GM18867 (cell line): ENCODE measurements around the gene AP4E1.
"Not testable (repeated sequence)": the region's sequence is repeated elsewhere in the genome, so short reads cannot be mapped to it uniquely, and the experiment has no call there.

Experiments
- ATAC-seq: cut with Tn5 transposase; IDR thresholded peaks from one replicate; pipeline ENCODE4 v1.9.1; 2021; ENCODE audit warnings: mild to moderate bottlenecking, moderate library complexity; ENCODE audit not compliant: unreplicated experiment

Gene AP4E1

DNA sequence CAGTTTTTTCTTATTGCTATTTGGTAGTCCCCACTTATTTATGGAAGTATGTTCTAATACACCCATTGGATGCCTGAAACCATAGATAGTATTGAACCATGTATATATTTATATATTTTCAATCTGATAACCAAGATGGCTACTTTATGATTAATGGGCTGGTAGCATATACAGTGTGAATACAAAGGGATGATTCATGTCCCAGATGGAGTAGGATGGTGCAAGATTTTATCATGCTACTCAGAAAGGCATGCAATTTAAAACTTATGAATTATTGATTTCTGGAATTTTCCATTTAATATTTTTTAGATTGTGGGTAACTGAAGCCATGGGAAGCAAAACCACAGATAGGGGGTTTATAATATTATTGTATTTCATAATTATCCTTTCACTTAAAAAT is 35.2 kb downstream of the AP4E1 start:
- no peak for ATAC-seq

DNA sequence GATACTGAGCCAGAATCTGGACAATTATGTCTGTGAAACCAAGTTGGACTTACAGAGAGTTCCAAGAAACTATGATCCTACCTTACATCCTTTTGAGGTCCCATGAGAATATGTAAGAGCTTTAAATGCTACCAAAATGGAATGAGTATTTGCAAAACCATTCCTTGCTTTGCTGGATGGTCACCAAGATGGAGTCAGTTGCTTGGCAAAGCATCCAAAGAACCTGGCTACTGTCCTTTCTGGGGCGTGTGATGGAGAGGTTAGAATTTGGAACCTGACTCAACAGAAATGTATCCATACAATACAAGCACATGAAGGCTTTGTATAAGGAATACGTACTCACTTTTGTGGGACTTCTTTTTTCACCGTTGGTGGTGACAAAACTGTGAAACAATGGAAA is 36.2 kb downstream of the AP4E1 start:
- no peak for ATAC-seq

DNA sequence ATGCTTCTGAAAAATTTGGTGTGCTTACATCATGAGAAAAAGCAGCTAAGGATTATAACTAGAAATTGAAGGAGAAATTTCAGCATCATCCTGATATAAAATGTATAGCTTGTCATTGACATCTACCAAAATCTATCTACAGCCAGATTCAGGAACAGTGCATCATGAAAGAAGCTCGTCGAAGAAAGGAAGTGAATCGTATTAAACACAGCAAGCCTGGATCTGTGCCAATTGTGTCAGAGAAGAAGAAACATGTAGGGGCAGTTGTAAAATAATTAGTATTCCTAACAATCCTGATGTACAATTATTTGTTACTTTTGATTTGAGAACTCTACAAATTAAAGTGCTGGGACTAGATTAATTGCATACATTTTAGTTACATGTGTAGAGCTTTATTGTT is 37.2 kb downstream of the AP4E1 start:
- no peak for ATAC-seq

DNA sequence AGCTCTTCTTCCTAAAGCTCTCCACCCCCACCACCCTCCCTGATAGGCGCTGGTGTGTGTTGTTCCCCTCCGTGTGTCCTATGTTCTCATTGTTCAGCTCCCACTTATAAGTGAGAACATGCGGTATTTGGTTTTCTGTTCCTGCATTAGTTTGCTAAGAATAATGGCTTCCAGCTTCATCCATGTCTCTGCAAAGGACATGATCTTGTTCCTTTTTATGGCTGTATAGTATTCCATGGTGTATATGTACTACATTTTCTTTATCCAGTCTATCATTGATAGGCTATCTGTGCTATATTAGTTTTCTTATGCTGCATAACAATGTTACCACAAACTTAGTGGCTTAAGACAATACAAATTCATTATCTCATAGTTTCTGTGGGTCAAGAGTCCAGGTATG is 42.3 kb downstream of the AP4E1 start:
- ATAC-seq: not testable (repeated sequence)

DNA sequence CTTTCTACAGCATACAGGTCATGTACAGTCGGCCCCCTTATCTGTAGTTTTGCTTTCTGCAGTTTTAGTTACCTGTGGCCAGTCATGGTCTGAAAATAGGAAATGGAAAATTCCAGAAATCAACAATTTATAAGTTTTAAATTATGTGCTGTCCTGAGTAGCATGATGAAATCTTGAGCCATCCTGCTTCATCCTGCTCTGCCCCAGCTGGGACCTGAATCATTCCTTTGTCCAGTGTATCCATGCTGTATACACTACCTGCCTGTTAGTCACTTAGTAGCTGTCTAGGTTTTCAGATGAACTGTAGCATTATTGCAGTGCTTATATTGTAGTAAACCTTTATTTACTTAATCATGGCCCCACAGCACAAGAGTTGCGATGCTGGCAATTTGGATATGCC is 44.8 kb downstream of the AP4E1 start:
- no peak for ATAC-seq

DNA sequence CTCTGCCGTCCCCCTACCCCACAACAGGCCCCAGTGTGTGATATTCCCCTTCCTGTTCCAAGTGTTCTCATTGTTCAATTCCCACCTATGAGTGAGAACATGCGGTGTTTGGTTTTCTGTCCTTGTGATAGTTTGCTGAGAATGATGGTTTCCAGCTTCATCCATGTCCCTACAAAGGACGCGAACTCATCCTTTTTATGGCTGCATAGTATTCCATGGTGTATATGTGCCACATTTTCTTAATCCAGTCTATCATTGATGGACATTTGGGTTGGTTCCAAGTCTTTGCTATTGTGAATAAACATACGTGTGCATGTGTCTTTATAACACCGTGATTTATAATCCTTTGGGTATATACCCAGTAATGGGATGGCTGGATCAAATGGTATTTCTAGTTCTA is 46.4 kb downstream of the AP4E1 start:
- ATAC-seq: not testable (repeated sequence)

DNA sequence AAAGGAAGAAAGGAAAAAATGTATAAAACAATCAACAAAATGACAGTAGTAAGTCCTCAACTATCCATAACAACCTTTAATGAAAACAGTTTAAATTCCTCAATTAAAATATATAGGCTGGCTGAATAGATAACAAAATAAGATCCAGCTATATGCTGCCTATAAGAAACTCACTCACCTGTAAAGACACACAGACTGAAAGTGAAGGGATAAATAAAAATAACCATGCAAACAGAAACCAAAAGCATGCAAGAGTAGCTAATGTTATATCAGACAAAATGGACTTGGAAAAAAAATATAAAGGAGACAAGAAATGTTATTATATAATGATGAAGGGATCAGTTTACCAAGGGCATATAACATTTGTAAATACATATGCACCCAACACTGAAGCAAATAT is 51.2 kb downstream of the AP4E1 start:
- peak; percentile 52 for ATAC-seq

DNA sequence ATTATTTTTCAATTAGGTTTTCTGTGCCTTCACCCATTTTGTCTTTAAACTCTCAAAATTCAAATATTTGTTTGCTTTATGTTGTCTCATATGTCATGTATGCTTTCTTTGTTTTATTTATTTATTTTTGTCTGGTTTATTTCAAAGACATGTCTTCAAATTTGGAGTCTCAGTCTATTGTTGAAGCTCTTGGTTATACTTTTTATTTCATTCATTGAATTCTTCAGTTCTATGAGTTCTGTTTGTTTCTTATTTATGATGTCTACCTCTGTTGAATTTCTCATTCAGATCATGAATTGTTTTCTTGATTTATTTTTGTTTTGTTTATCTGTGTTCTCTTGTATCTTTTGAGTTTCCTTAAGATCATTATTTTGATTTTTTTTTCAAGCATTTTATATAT is 55.6 kb downstream of the AP4E1 start:
- no peak for ATAC-seq

DNA sequence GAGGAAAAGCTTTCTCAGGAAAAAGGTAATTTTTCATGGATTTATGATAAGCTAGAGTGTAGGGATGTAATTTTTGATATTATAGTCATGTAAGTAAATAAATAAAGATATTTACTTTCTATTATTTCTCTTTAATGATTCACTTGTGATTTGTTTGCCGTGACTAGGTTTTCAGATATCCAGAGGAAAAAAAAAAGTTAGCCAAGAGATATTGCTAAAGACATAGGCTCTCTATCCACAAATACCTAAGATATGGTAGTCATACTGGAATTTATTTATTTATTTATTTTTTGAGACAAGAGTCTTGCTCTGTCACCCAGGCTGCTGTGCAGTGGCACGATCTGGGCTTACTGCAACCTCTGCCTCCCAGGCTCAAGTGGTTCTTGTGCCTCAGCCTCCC is 59.9 kb downstream of the AP4E1 start:
- no peak for ATAC-seq

DNA sequence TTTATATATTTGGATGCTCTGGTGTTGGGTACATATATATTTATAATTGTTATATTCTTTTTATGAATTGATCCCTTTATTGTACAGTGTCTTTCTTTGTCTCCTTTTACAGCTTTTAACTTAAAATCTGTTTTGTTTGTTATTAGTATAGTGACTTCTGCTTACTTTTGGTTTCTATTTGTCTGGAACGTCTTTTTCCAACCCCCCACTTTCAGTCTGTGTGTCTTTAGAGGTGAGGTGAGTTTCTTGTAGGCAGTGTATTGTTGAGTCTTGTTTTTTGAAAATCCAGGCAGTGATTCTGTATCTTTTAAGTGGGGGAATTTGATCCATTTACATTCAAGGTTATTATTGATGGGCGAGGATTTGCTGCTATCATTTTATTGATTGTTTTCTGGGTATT is 62.0 kb downstream of the AP4E1 start:
- ATAC-seq: no peak

DNA sequence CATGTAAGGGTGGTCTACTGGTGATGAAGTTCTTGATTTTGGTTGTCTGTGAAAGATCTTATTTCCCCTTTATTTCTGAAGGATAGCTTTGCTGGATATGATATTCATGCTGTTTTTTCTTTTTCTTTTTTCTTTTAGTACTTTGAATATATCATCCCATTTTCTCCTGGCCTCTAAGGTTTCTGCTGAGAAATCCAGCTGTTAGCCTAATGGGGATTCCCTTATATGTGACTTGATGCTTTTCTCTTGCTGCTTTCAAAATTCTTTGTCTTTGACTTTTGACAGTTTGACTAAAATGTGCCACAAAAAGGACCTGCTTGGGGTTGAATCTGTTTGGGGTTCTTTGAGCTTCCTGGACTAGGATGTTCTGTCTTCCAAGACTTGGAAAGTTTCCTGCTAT is 62.6 kb downstream of the AP4E1 start:
- ATAC-seq: no peak

DNA sequence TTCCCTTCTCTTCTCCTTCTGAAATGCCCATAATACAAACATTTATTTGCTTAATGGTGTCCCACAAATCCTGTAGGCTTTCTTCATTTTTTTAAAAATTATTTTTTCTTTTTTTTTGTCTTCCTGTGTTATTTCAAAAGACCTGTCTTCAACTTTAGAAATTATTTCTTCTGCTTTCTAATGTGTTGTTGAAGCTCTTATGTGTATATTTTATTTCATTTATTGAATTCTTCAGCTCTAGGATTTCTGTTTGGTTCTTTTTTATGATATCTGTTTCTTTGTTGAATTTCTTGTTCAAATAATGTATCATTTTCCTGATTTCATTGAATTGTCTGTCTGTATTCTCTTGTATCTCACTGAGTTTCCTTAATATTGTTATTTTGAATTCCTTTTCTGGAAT is 63.1 kb downstream of the AP4E1 start:
- no peak for ATAC-seq

DNA sequence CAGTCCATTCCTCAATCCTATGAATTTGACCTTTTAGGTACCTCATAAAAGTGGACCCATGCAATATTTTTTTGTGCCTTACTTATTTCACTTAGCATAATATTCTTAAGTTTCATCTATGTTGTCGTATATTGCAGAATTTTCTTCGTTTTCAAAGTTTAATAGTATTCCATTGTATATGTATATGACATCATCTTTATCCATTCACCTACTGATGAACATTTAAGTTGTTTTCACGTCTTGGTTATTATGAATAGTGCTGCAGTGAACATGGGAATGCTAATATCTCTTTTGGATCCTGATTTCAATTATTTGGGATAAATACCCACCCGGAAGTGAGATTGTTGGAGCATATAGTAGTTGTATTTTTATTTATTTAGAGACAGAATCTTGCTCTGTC is 65.1 kb downstream of the AP4E1 start:
- ATAC-seq: no peak

DNA sequence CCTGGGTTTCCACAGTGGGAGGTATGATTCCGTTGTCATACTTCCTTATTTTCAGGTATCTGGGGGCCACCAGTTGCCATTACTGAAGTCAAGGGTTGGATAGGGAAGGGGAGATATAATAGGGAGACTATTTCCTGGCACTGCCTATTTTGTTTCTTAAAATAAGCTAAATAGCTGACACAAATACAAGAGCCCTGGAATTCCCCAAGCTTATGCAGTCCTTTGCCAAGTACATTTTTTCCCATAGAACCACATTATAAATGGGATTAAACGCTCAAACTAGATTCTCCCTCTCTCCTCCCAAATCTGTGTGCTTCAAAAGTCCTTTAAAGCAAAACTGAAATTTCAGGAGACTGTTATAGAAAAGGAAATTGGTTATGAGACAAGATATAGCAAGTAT is 68.7 kb downstream of the AP4E1 start:
- ATAC-seq: no peak

DNA sequence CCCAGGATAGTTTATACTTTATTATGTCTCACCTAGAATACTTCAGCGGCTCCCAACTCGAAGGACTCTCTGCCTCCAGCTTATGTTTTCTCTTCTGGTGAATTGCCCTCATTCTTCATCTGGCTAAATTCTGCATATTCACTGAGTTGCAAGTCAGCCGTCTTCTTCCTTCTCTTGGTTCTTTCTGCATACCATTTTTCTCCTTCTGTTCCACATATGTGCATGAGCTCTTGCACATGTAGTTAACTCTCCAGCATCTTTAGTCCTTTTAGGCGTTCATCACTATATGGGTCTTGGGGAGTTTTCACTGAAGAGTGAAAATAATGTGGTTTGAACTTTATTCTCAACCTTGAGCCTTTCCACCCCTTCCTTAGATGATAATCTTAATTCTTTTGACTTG is 70.1 kb downstream of the AP4E1 start:
- no peak for ATAC-seq

DNA sequence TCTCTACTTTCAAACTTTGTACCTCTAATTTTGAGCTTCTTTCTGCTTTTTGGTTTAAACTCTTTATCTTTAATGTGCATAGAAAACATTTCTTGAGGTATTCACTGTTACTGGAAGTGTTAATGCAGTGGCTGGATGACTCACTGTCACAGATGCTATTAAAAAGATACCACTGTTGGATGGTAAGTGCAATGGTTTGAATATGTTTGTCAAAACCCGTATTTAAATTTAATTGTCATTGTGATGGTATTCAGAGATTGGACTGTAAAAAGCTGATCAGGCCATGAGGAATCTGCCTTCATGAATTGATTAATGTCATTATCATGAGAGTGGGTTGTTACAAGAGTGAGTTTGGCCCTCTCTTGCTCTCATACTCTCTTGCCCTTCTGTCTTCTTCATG is 70.6 kb downstream of the AP4E1 start:
- ATAC-seq: no peak

DNA sequence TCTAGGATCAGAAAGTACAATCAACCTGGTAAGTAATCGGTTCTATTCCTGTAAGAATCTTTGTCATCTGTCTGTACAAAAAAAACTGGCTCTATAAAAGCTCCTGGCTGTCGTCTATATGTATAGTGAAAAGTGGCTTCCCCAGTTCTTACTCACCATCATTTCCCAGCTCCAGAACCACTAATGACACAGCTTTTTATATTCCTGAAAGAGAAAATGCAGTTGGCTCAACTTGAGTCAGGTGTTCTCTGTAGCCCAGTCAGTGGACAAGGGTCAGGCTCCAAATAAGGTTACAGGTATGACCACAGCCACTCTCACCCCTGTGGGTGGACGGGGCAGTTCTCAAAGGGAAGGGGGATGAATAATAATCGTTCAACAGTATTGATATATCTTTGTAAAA is 85.1 kb downstream of the AP4E1 start:
- no peak for ATAC-seq

DNA sequence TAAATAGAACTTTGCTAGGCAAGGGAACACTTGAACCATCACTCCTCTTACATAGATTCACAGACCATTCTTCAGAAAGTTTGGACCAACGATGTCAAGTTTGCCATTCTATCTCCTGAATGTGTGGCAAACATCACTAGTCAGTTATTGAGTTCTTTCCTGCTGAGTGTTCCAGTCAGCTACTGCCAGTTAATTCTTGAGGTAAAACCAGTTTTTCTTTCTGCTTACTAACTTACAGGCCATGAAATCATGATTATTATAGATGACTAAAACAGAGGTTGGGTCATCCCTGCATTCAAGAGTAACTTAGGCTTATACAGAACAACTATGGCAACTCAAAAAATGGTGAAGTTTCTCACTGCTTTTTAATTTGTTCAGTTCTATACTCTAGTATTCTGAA is 88.2 kb downstream of the AP4E1 start:
- no peak for ATAC-seq

DNA sequence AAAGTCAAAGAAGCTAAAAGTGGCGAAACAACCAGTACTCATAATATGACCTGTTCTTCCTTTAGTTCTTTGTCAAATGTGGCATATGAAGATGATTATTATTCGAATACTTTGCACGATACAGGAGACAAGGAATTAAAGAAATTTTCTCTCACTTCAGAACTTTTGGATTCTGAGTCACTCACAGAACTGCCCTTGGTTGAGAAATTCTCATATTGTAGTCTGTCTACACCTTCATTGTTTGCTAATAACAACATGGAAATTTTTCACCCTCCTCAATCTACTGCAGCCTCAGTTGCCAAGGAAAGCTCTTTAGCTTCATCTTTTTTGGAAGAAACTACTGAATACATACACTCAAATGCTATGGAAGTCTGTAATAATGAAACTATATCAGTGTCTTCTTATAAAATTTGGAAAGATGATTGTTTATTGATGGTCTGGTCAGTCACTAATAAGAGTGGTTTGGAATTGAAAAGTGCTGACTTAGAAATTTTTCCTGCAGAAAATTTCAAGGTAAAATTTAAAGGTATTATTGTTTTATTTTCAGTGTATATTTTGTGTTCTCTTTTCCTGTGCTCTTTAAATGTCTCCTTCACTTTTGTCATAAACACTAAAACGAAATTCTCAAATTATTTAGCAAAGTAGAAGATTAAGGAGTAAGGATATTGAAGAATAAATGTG is 89.0 kb downstream of the AP4E1 start:
- ATAC-seq: no peak

DNA sequence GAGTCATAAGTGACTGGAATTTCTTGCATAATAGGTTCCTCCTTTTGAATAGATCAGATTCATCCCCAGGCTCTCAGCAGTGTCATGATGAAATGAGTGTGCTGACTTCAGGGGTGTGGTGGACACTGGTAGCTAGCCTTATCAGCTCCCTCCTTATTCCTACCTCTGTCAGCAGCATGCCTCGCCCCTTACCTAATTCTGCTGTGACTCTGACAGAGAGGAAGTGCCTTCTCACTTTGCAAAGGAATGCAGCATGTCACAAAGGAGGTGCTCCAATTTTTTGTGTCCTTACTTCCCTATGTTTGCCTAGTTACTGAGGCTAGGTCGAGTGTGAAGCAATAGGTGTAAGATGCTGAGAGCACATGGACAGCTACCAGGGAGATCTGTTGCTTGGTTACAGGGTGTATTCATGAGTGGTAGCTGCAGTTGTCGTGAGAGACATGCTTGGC is 95.6 kb downstream of the AP4E1 start:
- no peak for ATAC-seq

DNA sequence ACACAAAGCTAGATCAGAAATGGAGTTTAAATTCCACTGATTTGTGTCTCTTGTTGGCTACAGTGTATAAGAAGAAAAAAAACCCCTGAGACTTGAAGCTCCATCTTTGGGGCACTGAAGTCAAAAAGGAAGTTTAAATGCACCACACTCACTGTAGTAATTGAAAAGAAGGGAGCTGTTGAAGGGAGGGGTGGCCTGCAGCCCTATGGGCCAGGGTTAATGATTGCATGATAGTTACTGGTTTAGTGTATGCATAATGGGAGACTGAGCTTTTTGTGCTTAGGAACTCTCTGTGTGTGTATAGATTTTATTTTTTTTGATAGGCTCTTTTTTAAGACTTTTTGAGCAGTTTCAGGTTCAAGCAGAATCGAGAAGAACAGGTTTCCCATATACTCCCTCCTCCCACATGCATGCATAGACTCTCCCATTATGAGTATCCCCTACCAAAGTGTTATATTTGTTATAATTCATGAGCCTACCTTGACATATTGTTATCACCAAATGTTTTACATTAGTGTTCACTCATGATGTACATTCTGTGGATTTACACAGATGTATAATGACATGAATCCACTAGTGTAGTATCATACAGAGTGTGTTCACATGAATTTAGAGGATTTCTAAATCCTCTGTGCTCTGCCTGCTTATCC is 98.0 kb downstream of the AP4E1 start:
- no peak for ATAC-seq

DNA sequence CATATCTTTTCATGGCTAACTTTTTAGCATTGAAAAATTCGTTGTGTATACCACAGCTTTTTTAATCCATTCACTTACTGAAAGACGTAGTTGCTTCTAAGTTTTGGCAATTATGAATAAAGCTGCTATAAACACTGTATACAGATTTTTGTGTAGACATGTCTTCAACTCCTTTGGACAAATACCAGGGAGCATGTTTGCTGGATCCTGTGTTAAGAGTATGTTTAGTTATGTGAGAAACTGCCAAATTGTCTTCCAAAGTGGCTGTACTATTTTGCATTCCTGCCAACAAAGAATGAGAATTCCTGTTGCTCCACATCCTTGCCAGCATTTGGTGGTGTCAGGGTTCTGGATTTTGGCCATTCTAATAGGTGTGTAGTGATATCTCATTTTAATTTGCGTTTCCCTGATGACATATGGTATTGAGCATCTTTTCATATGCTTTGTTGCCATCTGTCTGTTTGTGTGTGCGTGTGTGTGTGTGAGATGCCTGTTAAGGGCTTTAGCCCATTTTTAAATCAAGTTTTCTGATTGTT is 98.7 kb downstream of the AP4E1 start:
- ATAC-seq: no peak

DNA sequence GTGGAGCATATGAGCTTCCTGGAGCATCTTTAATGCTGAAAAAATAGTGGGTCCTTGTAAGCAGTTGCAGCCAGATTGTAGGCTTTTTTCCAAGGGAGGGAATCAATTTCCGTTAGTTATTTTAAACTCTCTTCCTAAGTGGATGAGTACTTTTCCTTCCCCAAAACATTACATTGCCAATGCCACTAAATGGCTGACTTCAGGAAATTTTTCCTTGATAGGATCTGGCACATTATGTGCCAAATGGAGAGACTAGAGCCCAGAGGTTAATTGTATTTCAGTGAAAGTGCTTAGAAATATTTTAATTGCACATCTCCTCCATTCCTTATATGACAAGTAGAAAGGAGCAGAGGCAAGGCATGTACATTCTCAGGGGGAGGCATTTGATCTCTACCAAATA is 102.7 kb downstream of the AP4E1 start:
- no peak for ATAC-seq
